Stimulated activated naive CD8-positive, alpha-beta T cell treated with anti-CD3 and anti-CD28 coated beads, Interleukin-15, amount 100 ng/mL, for 72 hours (primary cell): ENCODE measurements around the gene CLNK.
A peak's percentile ranks its signal among the peaks of the same experiment; 100 is the strongest.

Experiments used
- ATAC-seq: fragments of 150-1000 bp; cut with Tn5 transposase; 2 replicates; pipeline ENCODE4 v1.10.0; 2021; ENCODE audit warnings: mild to moderate bottlenecking, moderate library complexity
- DNase-seq, 2 donors: peaks; one replicate each; pipeline ENCODE4 v3.0.0; 2021 to 2022
- H3K27ac Mint-ChIP-seq, 2 donors: one replicate each; pipeline ENCODE4 v1.8.0; 2022; ENCODE audit warnings: mild to moderate bottlenecking in 2 of 2, mixed read lengths in 2 of 2, moderate library complexity in 2 of 2
- H3K27me3 Mint-ChIP-seq: one replicate; pipeline ENCODE4 v1.8.0; 2022; ENCODE audit warnings: mixed read lengths
- H3K4me1 Mint-ChIP-seq: one replicate; pipeline ENCODE4 v1.8.0; 2022; ENCODE audit warnings: mild to moderate bottlenecking, mixed read lengths
- H3K4me3 Mint-ChIP-seq, 2 donors: one replicate each; pipeline ENCODE4 v1.8.0; 2022; ENCODE audit warnings: mild to moderate bottlenecking in 2 of 2, mixed read lengths in 2 of 2, moderate library complexity in 1 of 2
- H3K9me3 Mint-ChIP-seq, 2 donors: one replicate each; pipeline ENCODE4 v1.8.0; 2022; ENCODE audit warnings: mixed read lengths in 2 of 2

CLNK gene

GRCh38 chr4:10684631-10685030 lies at the start of gene CLNK:
Gene CLNK (minus strand): TSS chr4:10684768. CDS start chr4:10667869, 16,899 bp downstream.
- no peak within 1 kb of the TSS for H3K4me3 Mint-ChIP-seq
- H3K9me3 Mint-ChIP-seq = peaks cover 0 to 3% of the 10 kb centered on the region in 2 donors
- ATAC-seq = no peak
- no peaks in the 10 kb centered on the region for H3K27me3 Mint-ChIP-seq
- no peak within 1 kb of the TSS for H3K27ac Mint-ChIP-seq
- no peak for DNase-seq
- H3K4me1 Mint-ChIP-seq = peaks cover 11% of the 10 kb centered on the region

GRCh38 chr4:10733481-10734062 lies 49.0 kb upstream of the CLNK start:
- DNase-seq (no peak), ATAC-seq (no peak)
- peaks cover 80% of the 10 kb centered on the region for H3K4me1 Mint-ChIP-seq
- no peak overlapping the region for H3K27ac Mint-ChIP-seq
- no peaks in the 10 kb centered on the region for H3K27me3 Mint-ChIP-seq
- peak overlapping the region; percentile 36 to 61 for H3K4me3 Mint-ChIP-seq
- H3K9me3 Mint-ChIP-seq = peaks cover 0 to 6% of the 10 kb centered on the region in 2 donors

GRCh38 chr4:10732914-10733415 lies 48.4 kb upstream of the CLNK start:
- peak overlapping the region; percentile 36 to 61 for H3K4me3 Mint-ChIP-seq
- peak overlapping the region in 1 of 2 donors; percentile 46 for H3K27ac Mint-ChIP-seq
- ATAC-seq = peak; percentile 41
- H3K9me3 Mint-ChIP-seq = peaks cover 0 to 6% of the 10 kb centered on the region in 2 donors
- peaks cover 83% of the 10 kb centered on the region for H3K4me1 Mint-ChIP-seq
- no peaks in the 10 kb centered on the region for H3K27me3 Mint-ChIP-seq
- peak; percentile 29 to 41 for DNase-seq

- peaks cover 0 to 6% of the 10 kb centered on the region in 2 donors for H3K9me3 Mint-ChIP-seq
- peak; percentile 47 for ATAC-seq
- H3K4me3 Mint-ChIP-seq = peak overlapping the region; percentile 36 to 61
- H3K4me1 Mint-ChIP-seq = peaks cover 85% of the 10 kb centered on the region
- no peaks in the 10 kb centered on the region for H3K27me3 Mint-ChIP-seq
- peak; percentile 44 to 63 for DNase-seq
- peak overlapping the region; percentile 42 to 86 for H3K27ac Mint-ChIP-seq
Measured at GRCh38 chr4:10732235-10732913, 47.8 kb upstream of the CLNK start.

GRCh38 chr4:10731690-10732089 lies 47.1 kb upstream of the CLNK start:
- peaks cover 85% of the 10 kb centered on the region for H3K4me1 Mint-ChIP-seq
- H3K4me3 Mint-ChIP-seq = peak overlapping the region; percentile 53 to 66
- peaks cover 0 to 6% of the 10 kb centered on the region in 2 donors for H3K9me3 Mint-ChIP-seq
- H3K27ac Mint-ChIP-seq = peak overlapping the region in 1 of 2 donors; percentile 75
- DNase-seq (no peak), ATAC-seq (no peak)
- H3K27me3 Mint-ChIP-seq = no peaks in the 10 kb centered on the region

- H3K27ac Mint-ChIP-seq = peak overlapping the region; percentile 35 to 75
- ATAC-seq (no peak), DNase-seq (peak in 1 of 2 donors; percentile 21)
- H3K9me3 Mint-ChIP-seq = peaks cover 0 to 6% of the 10 kb centered on the region in 2 donors
- peak overlapping the region; percentile 53 to 66 for H3K4me3 Mint-ChIP-seq
- no peaks in the 10 kb centered on the region for H3K27me3 Mint-ChIP-seq
- H3K4me1 Mint-ChIP-seq = peaks cover 85% of the 10 kb centered on the region
Measured at GRCh38 chr4:10731162-10731561, 46.6 kb upstream of the CLNK start.

GRCh38 chr4:10730590-10730989 lies 46.0 kb upstream of the CLNK start:
- Mint-ChIP-seq H3K4me3 (peak overlapping the region; percentile 66 to 69), H3K9me3 (peaks cover 0 to 6% of the 10 kb centered on the region in 2 donors), H3K4me1 (peaks cover 84% of the 10 kb centered on the region), H3K27ac (peak overlapping the region; percentile 93 to 94), H3K27me3 (no peaks in the 10 kb centered on the region)
- ATAC-seq (peak; percentile 80), DNase-seq (peak in 1 of 2 donors; percentile 31)

- H3K27me3 Mint-ChIP-seq = no peaks in the 10 kb centered on the region
- peaks cover 83% of the 10 kb centered on the region for H3K4me1 Mint-ChIP-seq
- peak overlapping the region; percentile 93 to 94 for H3K27ac Mint-ChIP-seq
- DNase-seq (peak; percentile 29 to 58), ATAC-seq (peak; percentile 71)
- peak overlapping the region; percentile 66 to 69 for H3K4me3 Mint-ChIP-seq
- H3K9me3 Mint-ChIP-seq = peaks cover 0 to 6% of the 10 kb centered on the region in 2 donors
Measured at GRCh38 chr4:10730019-10730418, 45.5 kb upstream of the CLNK start.

GRCh38 chr4:10729366-10729765 lies 44.8 kb upstream of the CLNK start:
- Mint-ChIP-seq H3K9me3 (peaks cover 0 to 6% of the 10 kb centered on the region in 2 donors), H3K27ac (peak overlapping the region in 1 of 2 donors; percentile 34), H3K27me3 (no peaks in the 10 kb centered on the region), H3K4me1 (peaks cover 83% of the 10 kb centered on the region), H3K4me3 (no peak overlapping the region)
- no peak for DNase-seq
- ATAC-seq = no peak

- peaks cover 0 to 6% of the 10 kb centered on the region in 2 donors for H3K9me3 Mint-ChIP-seq
- H3K4me3 Mint-ChIP-seq = no peak overlapping the region
- no peak for ATAC-seq
- H3K27me3 Mint-ChIP-seq = no peaks in the 10 kb centered on the region
- DNase-seq = no peak
- H3K4me1 Mint-ChIP-seq = peaks cover 83% of the 10 kb centered on the region
- no peak overlapping the region for H3K27ac Mint-ChIP-seq
Measured at GRCh38 chr4:10728016-10728415, 43.4 kb upstream of the CLNK start.

GRCh38 chr4:10727140-10727880 lies 42.7 kb upstream of the CLNK start:
- peaks cover 83% of the 10 kb centered on the region for H3K4me1 Mint-ChIP-seq

GRCh38 chr4:10722957-10723356 lies 38.4 kb upstream of the CLNK start:
- no peaks in the 10 kb centered on the region for H3K9me3 Mint-ChIP-seq
- H3K27ac Mint-ChIP-seq = peak overlapping the region in 1 of 2 donors; percentile 47
- ATAC-seq = peak; percentile 84
- H3K4me1 Mint-ChIP-seq = peaks cover 58% of the 10 kb centered on the region
- peaks cover 4% of the 10 kb centered on the region for H3K27me3 Mint-ChIP-seq
- DNase-seq = no peak
- H3K4me3 Mint-ChIP-seq = peak overlapping the region; percentile 6 to 47

More at GRCh38 chr4:10727140-10727880, 42.7 kb upstream of the CLNK start:
- H3K27ac Mint-ChIP-seq = peak overlapping the region; percentile 66 to 74
- DNase-seq = peak in 1 of 2 donors; percentile 24
- peak overlapping the region in 1 of 2 donors; percentile 3 for H3K4me3 Mint-ChIP-seq
- ATAC-seq = no peak
- H3K27me3 Mint-ChIP-seq = no peaks in the 10 kb centered on the region
- peaks cover 0 to 6% of the 10 kb centered on the region in 2 donors for H3K9me3 Mint-ChIP-seq

GRCh38 chr4:10721616-10722015 lies 37.0 kb upstream of the CLNK start:
- H3K27me3 Mint-ChIP-seq = peaks cover 10% of the 10 kb centered on the region
- DNase-seq (no peak), ATAC-seq (no peak)
- peaks cover 45% of the 10 kb centered on the region for H3K4me1 Mint-ChIP-seq
- H3K4me3 Mint-ChIP-seq = peak overlapping the region in 1 of 2 donors; percentile 24
- H3K9me3 Mint-ChIP-seq = no peaks in the 10 kb centered on the region
- H3K27ac Mint-ChIP-seq = no peak overlapping the region

- H3K4me3 Mint-ChIP-seq = no peak overlapping the region
Measured at GRCh38 chr4:10716163-10716562, 31.6 kb upstream of the CLNK start.

GRCh38 chr4:10715696-10716095 lies 31.1 kb upstream of the CLNK start:
- H3K9me3 Mint-ChIP-seq = peaks cover 7 to 11% of the 10 kb centered on the region in 2 donors
- H3K4me1 Mint-ChIP-seq = no peaks in the 10 kb centered on the region
- peaks cover 10% of the 10 kb centered on the region for H3K27me3 Mint-ChIP-seq
- no peak for ATAC-seq
- no peak overlapping the region for H3K4me3 Mint-ChIP-seq
- H3K27ac Mint-ChIP-seq = no peak overlapping the region
- DNase-seq = no peak

More at GRCh38 chr4:10716163-10716562, 31.6 kb upstream of the CLNK start:
- no peak for DNase-seq
- H3K4me1 Mint-ChIP-seq = no peaks in the 10 kb centered on the region
- peaks cover 10% of the 10 kb centered on the region for H3K27me3 Mint-ChIP-seq
- H3K9me3 Mint-ChIP-seq = peaks cover 7 to 11% of the 10 kb centered on the region in 2 donors
- no peak for ATAC-seq
- H3K27ac Mint-ChIP-seq = peak overlapping the region in 1 of 2 donors; percentile 68
